GM23338 (cell line): ENCODE measurements around the gene FYTTD1. TPM values are rescaled to one million over a fixed set of nuclear protein-coding genes. Genes with fewer than 3 reads are reported as not detected.

Source experiments
- ATAC-seq: fragments of 200-7000 bp; cut with Tn5 transposase; 3 replicates; pipeline ENCODE4 v1.9.1; 2020
- DNase-seq: peaks from one replicate; pipeline ENCODE4 v3.0.0-alpha.2; 2015; ENCODE audit warnings: low spot score
- H2AFZ ChIP-seq: fragments of 200-600 bp; sonication (generic); 2 replicates; pipeline ENCODE4 v1.8.0; 2016; ENCODE audit warnings: antibody characterized with exemption, mild to moderate bottlenecking, moderate library complexity
- H3F3A ChIP-seq: fragments of 200-600 bp; sonication (generic); replicated peaks from 2 replicates; pipeline ENCODE4 v1.8.0; 2017; ENCODE audit warnings: antibody characterized with exemption, mixed run types, low read depth
- H3K27ac ChIP-seq: fragments of 200-600 bp; sonication (generic); 2 replicates; pipeline ENCODE4 v1.6.1; 2016; ENCODE audit warnings: low read depth
- H3K27me3 ChIP-seq: fragments of 200-600 bp; sonication (generic); 2 replicates; pipeline ENCODE4 v1.8.0; 2016; ENCODE audit warnings: mild to moderate bottlenecking, mixed run types, moderate library complexity; ENCODE audit not compliant: insufficient read depth
- H3K36me3 ChIP-seq: fragments of 200-600 bp; sonication (generic); 2 replicates; pipeline ENCODE4 v1.8.0; 2016; ENCODE audit warnings: mild to moderate bottlenecking; ENCODE audit not compliant: insufficient read depth
- H3K4me1 ChIP-seq: fragments of 200-600 bp; sonication (generic); 2 replicates; pipeline ENCODE4 v1.8.0; 2016; ENCODE audit warnings: mild to moderate bottlenecking, moderate library complexity; ENCODE audit not compliant: insufficient read depth
- H3K4me2 ChIP-seq: fragments of 200-600 bp; sonication (generic); 2 replicates; pipeline ENCODE4 v1.7.1; 2017; ENCODE audit warnings: mixed run types
- H3K4me3 ChIP-seq: fragments of 200-600 bp; sonication (generic); 2 replicates; pipeline ENCODE4 v1.6.1; 2016; ENCODE audit warnings: mixed run types
- H3K79me2 ChIP-seq: fragments of 200-600 bp; sonication (generic); replicated peaks from 2 replicates; pipeline ENCODE4 v1.8.0; 2017; ENCODE audit warnings: mild to moderate bottlenecking; ENCODE audit not compliant: insufficient read depth
- H3K9me2 ChIP-seq: fragments of 200-600 bp; sonication (generic); 2 replicates; pipeline ENCODE4 v1.8.0; 2017; ENCODE audit not compliant: insufficient read depth
- H4K20me1 ChIP-seq: fragments of 200-600 bp; sonication (generic); replicated peaks from 2 replicates; pipeline ENCODE4 v1.8.0; 2017; ENCODE audit warnings: mild to moderate bottlenecking; ENCODE audit not compliant: insufficient read depth
- H3K27ac Mint-ChIP-seq: 2 replicates; pipeline ENCODE4 v1.8.0; 2020; ENCODE audit warnings: inconsistent platforms, mild to moderate bottlenecking, moderate library complexity, mixed read lengths
- H3K27me3 Mint-ChIP-seq: 3 replicates; pipeline ENCODE4 v1.8.0; 2022; ENCODE audit warnings: low read depth, mild to moderate bottlenecking, moderate library complexity, mixed read lengths, inconsistent platforms; ENCODE audit not compliant: insufficient read depth, poor library complexity
- H3K36me3 Mint-ChIP-seq: 3 replicates; pipeline ENCODE4 v1.8.0; 2021; ENCODE audit warnings: low read depth, mild to moderate bottlenecking, inconsistent platforms, moderate library complexity, mixed read lengths
- H3K4me1 Mint-ChIP-seq: 3 replicates; pipeline ENCODE4 v1.8.0; 2020; ENCODE audit warnings: mild to moderate bottlenecking, inconsistent platforms, mixed read lengths
- H3K4me3 Mint-ChIP-seq: 3 replicates; pipeline ENCODE4 v1.8.0; 2021; ENCODE audit warnings: moderate library complexity, mild to moderate bottlenecking, inconsistent platforms, mixed read lengths
- H3K9me3 Mint-ChIP-seq: 3 replicates; pipeline ENCODE4 v1.8.0; 2020; ENCODE audit warnings: moderate library complexity, mild to moderate bottlenecking, inconsistent platforms, mixed read lengths
- CREB1 ChIP-seq: fragments of 250-450 bp; sonication (Bioruptor Pico); IDR thresholded peaks from 2 replicates; pipeline ENCODE4 v1.5.0; 2020; ENCODE audit warnings: low read depth, mild to moderate bottlenecking, moderate library complexity
- EZH2 ChIP-seq: fragments of 200-600 bp; sonication (generic); IDR thresholded peaks from one replicate; pipeline ENCODE4 v1.8.0; 2017; ENCODE audit warnings: antibody characterized with exemption, mild to moderate bottlenecking, low read depth; ENCODE audit not compliant: unreplicated experiment
- EZH2phosphoT487 ChIP-seq: fragments of 200-600 bp; sonication (generic); IDR thresholded peaks from one replicate; pipeline ENCODE4 v1.8.1; 2018; ENCODE audit warnings: antibody characterized with exemption; ENCODE audit not compliant: unreplicated experiment
- JUNB ChIP-seq: IDR thresholded peaks from one replicate; pipeline ENCODE4 v1.6.1; 2016; ENCODE audit warnings: antibody characterized with exemption; ENCODE audit not compliant: unreplicated experiment
- NANOG ChIP-seq: IDR thresholded peaks from 2 replicates; pipeline ENCODE4 v1.6.1; 2016; ENCODE audit warnings: antibody characterized with exemption, borderline replicate concordance
- POLR2AphosphoS5 ChIP-seq: IDR thresholded peaks from 2 replicates; pipeline ENCODE4 v1.6.1; 2016; ENCODE audit warnings: antibody characterized with exemption, low read depth
- STAT1 ChIP-seq: IDR thresholded peaks from one replicate; pipeline ENCODE4 v1.6.1; 2016; ENCODE audit warnings: antibody characterized with exemption; ENCODE audit not compliant: unreplicated experiment
- ZNF114 ChIP-seq: fragments of 250-450 bp; sonication (Bioruptor Pico); IDR thresholded peaks from 2 replicates; pipeline ENCODE4 v1.5.0; 2020; ENCODE audit warnings: mild to moderate bottlenecking, moderate library complexity
- ZNF331 ChIP-seq: fragments of 250-450 bp; sonication (Bioruptor Pico); IDR thresholded peaks from 2 replicates; pipeline ENCODE4 v1.5.0; 2020; ENCODE audit warnings: low read depth, mild to moderate bottlenecking, moderate library complexity
- polyA plus RNA-seq: library from polyadenylated mRNA; unstranded; fragments of >200 nt; fragmentation: Nextera tagmentation; extraction: Ambion mirVana; gene quantifications from 2 replicates; pipeline ENCODE4 v1.2.1, GENCODE V29; 2016
- total RNA-seq: library from RNA; depleted of rRNA; stranded (reverse); fragments of >200 nt; shearing (Covaris generic); gene quantifications from 2 replicates; pipeline ENCODE4 v1.2.3, GENCODE V29; 2014
- TF ChIP-seq, protein P1 (sequence below): IDR thresholded peaks from 2 replicates; pipeline ENCODE4 v1.6.1; 2016; ENCODE audit warnings: antibody characterized with exemption
- TF ChIP-seq, protein P2 (sequence below): fragments of 250-450 bp; sonication (Bioruptor Pico); IDR thresholded peaks from 2 replicates; pipeline ENCODE4 v1.5.0; 2020; ENCODE audit warnings: mild to moderate bottlenecking, moderate library complexity
- TF ChIP-seq, protein P3 (sequence below): IDR thresholded peaks from one replicate; pipeline ENCODE4 v1.6.1; 2018; ENCODE audit warnings: antibody characterized with exemption; ENCODE audit not compliant: unreplicated experiment
- TF ChIP-seq, protein P4 (sequence below), 2 experiments: fragments of 200-600 bp in 1 of 2; sonication (generic) in 1 of 2; conservative IDR thresholded peaks; 2 replicates each; pipeline versions ENCODE4 v1.5.1 to v1.6.1; 2016 to 2017; ENCODE audit warnings: antibody characterized with exemption in 2 of 2, low read depth in 2 of 2, mild to moderate bottlenecking in 2 of 2, moderate library complexity in 1 of 2

Gene FYTTD1
- total and polyA plus RNA-seq, 2 experiments from 2014 or later = 13.7 to 14.8 TPM

GRCh38 chr3:197733042-197733441 lies 16.6 kb upstream of the FYTTD1 start:
- Mint-ChIP-seq H3K27me3 (peaks cover 9% of the 10 kb centered on the region), H3K4me3 (no peak overlapping the region), H3K9me3 (no peaks in the 10 kb centered on the region), H3K4me1 (peaks cover 13% of the 10 kb centered on the region), H3K27ac (no peak overlapping the region), H3K36me3 (no peaks in the 10 kb centered on the region; the same call in 2 of the 3 replicates)
- Histone ChIP-seq H3K9me2 (no peaks in the 10 kb centered on the region), H3F3A (peaks cover 7% of the 10 kb centered on the region; the same call in 1 of the 2 replicates), H4K20me1 (peaks cover 7% of the 10 kb centered on the region), H3K79me2 (peaks cover 29% of the 10 kb centered on the region), H3K27me3 (no peaks in the 10 kb centered on the region), H3K27ac (no peak overlapping the region), H3K36me3 (no peaks in the 10 kb centered on the region), H3K4me1 (peaks cover 6% of the 10 kb centered on the region; the same call in 1 of the 2 replicates), H2AFZ (no peak overlapping the region), H3K4me3 (no peak overlapping the region), H3K4me2 (no peak overlapping the region)
- DNase-seq (no peak), ATAC-seq (no peak)
- TF ChIP-seq, protein P1, sequence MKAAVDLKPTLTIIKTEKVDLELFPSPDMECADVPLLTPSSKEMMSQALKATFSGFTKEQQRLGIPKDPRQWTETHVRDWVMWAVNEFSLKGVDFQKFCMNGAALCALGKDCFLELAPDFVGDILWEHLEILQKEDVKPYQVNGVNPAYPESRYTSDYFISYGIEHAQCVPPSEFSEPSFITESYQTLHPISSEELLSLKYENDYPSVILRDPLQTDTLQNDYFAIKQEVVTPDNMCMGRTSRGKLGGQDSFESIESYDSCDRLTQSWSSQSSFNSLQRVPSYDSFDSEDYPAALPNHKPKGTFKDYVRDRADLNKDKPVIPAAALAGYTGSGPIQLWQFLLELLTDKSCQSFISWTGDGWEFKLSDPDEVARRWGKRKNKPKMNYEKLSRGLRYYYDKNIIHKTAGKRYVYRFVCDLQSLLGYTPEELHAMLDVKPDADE = no peak
- TF ChIP-seq, protein P2, sequence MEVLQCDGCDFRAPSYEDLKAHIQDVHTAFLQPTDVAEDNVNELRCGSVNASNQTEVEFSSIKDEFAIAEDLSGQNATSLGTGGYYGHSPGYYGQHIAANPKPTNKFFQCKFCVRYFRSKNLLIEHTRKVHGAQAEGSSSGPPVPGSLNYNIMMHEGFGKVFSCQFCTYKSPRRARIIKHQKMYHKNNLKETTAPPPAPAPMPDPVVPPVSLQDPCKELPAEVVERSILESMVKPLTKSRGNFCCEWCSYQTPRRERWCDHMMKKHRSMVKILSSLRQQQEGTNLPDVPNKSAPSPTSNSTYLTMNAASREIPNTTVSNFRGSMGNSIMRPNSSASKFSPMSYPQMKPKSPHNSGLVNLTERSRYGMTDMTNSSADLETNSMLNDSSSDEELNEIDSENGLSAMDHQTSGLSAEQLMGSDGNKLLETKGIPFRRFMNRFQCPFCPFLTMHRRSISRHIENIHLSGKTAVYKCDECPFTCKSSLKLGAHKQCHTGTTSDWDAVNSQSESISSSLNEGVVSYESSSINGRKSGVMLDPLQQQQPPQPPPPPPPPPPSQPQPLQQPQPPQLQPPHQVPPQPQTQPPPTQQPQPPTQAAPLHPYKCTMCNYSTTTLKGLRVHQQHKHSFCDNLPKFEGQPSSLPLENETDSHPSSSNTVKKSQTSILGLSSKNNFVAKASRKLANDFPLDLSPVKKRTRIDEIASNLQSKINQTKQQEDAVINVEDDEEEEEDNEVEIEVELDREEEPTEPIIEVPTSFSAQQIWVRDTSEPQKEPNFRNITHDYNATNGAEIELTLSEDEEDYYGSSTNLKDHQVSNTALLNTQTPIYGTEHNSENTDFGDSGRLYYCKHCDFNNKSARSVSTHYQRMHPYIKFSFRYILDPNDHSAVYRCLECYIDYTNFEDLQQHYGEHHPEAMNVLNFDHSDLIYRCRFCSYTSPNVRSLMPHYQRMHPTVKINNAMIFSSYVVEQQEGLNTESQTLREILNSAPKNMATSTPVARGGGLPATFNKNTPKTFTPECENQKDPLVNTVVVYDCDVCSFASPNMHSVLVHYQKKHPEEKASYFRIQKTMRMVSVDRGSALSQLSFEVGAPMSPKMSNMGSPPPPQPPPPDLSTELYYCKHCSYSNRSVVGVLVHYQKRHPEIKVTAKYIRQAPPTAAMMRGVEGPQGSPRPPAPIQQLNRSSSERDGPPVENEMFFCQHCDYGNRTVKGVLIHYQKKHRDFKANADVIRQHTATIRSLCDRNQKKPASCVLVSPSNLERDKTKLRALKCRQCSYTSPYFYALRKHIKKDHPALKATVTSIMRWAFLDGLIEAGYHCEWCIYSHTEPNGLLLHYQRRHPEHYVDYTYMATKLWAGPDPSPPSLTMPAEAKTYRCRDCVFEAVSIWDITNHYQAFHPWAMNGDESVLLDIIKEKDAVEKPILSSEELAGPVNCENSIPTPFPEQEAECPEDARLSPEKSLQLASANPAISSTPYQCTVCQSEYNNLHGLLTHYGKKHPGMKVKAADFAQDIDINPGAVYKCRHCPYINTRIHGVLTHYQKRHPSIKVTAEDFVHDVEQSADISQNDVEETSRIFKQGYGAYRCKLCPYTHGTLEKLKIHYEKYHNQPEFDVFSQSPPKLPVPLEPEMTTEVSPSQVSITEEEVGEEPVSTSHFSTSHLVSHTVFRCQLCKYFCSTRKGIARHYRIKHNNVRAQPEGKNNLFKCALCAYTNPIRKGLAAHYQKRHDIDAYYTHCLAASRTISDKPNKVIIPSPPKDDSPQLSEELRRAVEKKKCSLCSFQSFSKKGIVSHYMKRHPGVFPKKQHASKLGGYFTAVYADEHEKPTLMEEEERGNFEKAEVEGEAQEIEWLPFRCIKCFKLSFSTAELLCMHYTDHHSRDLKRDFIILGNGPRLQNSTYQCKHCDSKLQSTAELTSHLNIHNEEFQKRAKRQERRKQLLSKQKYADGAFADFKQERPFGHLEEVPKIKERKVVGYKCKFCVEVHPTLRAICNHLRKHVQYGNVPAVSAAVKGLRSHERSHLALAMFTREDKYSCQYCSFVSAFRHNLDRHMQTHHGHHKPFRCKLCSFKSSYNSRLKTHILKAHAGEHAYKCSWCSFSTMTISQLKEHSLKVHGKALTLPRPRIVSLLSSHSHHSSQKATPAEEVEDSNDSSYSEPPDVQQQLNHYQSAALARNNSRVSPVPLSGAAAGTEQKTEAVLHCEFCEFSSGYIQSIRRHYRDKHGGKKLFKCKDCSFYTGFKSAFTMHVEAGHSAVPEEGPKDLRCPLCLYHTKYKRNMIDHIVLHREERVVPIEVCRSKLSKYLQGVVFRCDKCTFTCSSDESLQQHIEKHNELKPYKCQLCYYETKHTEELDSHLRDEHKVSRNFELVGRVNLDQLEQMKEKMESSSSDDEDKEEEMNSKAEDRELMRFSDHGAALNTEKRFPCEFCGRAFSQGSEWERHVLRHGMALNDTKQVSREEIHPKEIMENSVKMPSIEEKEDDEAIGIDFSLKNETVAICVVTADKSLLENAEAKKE (CRISPR knock-in tag) = no peak
- TF ChIP-seq NANOG (no peak), POLR2AphosphoS5 (no peak), EZH2phosphoT487 (no peak), ZNF114 (CRISPR knock-in tag) (no peak), ZNF331 (no peak), EZH2 (no peak), CREB1 (CRISPR knock-in tag) (no peak), STAT1 (no peak), JUNB (no peak)
- TF ChIP-seq, protein P3, sequence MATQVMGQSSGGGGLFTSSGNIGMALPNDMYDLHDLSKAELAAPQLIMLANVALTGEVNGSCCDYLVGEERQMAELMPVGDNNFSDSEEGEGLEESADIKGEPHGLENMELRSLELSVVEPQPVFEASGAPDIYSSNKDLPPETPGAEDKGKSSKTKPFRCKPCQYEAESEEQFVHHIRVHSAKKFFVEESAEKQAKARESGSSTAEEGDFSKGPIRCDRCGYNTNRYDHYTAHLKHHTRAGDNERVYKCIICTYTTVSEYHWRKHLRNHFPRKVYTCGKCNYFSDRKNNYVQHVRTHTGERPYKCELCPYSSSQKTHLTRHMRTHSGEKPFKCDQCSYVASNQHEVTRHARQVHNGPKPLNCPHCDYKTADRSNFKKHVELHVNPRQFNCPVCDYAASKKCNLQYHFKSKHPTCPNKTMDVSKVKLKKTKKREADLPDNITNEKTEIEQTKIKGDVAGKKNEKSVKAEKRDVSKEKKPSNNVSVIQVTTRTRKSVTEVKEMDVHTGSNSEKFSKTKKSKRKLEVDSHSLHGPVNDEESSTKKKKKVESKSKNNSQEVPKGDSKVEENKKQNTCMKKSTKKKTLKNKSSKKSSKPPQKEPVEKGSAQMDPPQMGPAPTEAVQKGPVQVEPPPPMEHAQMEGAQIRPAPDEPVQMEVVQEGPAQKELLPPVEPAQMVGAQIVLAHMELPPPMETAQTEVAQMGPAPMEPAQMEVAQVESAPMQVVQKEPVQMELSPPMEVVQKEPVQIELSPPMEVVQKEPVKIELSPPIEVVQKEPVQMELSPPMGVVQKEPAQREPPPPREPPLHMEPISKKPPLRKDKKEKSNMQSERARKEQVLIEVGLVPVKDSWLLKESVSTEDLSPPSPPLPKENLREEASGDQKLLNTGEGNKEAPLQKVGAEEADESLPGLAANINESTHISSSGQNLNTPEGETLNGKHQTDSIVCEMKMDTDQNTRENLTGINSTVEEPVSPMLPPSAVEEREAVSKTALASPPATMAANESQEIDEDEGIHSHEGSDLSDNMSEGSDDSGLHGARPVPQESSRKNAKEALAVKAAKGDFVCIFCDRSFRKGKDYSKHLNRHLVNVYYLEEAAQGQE = no peak
- TF ChIP-seq, protein P4, sequence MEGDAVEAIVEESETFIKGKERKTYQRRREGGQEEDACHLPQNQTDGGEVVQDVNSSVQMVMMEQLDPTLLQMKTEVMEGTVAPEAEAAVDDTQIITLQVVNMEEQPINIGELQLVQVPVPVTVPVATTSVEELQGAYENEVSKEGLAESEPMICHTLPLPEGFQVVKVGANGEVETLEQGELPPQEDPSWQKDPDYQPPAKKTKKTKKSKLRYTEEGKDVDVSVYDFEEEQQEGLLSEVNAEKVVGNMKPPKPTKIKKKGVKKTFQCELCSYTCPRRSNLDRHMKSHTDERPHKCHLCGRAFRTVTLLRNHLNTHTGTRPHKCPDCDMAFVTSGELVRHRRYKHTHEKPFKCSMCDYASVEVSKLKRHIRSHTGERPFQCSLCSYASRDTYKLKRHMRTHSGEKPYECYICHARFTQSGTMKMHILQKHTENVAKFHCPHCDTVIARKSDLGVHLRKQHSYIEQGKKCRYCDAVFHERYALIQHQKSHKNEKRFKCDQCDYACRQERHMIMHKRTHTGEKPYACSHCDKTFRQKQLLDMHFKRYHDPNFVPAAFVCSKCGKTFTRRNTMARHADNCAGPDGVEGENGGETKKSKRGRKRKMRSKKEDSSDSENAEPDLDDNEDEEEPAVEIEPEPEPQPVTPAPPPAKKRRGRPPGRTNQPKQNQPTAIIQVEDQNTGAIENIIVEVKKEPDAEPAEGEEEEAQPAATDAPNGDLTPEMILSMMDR (conservative IDR thresholded peaks at IDR 0.05; ENCODE audit: low read depth in 2 of 2) = no peak
